Stimulated activated CD4-positive, alpha-beta T cell treated with anti-CD3 and anti-CD28 coated beads, Interleukin-4, amount 100 ng/mL, for 48 hours (primary cell): ENCODE measurements around the gene ATP2C1.
"Not testable (repeated sequence)": the region's sequence is repeated elsewhere in the genome, so short reads cannot be mapped to it uniquely, and the experiment has no call there.

Source experiments
- DNase-seq, 2 donors: peaks; one replicate each; pipeline ENCODE4 v3.0.0-alpha.2; 2020; ENCODE audit warnings: low read depth in 2 of 2

Gene ATP2C1, protein sequence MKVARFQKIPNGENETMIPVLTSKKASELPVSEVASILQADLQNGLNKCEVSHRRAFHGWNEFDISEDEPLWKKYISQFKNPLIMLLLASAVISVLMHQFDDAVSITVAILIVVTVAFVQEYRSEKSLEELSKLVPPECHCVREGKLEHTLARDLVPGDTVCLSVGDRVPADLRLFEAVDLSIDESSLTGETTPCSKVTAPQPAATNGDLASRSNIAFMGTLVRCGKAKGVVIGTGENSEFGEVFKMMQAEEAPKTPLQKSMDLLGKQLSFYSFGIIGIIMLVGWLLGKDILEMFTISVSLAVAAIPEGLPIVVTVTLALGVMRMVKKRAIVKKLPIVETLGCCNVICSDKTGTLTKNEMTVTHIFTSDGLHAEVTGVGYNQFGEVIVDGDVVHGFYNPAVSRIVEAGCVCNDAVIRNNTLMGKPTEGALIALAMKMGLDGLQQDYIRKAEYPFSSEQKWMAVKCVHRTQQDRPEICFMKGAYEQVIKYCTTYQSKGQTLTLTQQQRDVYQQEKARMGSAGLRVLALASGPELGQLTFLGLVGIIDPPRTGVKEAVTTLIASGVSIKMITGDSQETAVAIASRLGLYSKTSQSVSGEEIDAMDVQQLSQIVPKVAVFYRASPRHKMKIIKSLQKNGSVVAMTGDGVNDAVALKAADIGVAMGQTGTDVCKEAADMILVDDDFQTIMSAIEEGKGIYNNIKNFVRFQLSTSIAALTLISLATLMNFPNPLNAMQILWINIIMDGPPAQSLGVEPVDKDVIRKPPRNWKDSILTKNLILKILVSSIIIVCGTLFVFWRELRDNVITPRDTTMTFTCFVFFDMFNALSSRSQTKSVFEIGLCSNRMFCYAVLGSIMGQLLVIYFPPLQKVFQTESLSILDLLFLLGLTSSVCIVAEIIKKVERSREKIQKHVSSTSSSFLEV

GRCh38 chr3:130893376-130894129 is at the start of gene ATP2C1:
TSS of gene ATP2C1 (plus strand) at chr3:130894084. CDS start at chr3:130894770, 686 bp downstream.
- DNase-seq, result peak; percentile 78 to 87

DNA sequence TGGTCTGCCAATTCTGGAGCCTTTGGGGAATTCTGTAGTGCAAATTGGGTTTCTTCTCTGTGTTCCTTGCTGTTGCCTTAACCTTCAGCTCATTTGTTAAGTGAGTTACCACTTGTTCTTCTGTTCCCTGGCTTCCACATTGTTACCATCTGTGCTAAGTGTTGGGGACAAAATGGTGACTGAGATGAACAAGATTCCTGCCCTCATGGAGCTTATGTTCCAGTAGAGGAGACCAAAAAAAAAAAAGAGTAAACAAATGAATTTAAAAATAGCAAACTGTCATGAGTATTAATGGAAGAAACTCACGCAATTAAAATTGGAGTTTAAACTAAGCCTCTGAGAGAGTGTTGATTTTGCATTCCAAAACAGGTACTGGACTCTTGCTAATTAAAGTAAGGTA is 49.4 kb upstream of the ATP2C1 start:
- DNase-seq, result no peak

- DNase-seq, result no peak
Measured at GRCh38 chr3:130846181-130846580, 47.7 kb upstream of the ATP2C1 start.

DNA sequence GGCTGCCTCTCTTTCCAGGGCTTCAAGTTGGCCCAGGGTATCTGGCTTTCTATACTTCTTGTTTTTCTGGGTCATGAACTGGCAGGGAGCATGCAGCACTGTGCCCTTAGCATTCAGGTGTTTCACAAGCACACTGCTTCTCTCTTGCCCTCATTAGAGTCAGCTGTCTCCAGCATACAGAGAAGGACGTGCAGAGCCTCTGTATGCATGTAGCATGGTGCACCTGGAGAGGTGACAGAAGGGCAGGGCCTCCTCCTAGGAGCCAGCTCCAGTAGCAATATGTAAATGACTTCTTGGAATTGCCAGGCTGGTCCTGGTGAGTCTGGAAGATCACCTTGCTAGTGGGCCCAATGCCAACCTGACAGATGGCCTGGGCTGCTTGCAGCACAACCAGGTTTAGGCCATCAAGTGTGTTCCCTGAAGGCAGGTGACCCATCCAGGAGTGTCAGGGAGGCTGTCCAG is 44.8 kb upstream of the ATP2C1 start:
- no peak for DNase-seq

DNA sequence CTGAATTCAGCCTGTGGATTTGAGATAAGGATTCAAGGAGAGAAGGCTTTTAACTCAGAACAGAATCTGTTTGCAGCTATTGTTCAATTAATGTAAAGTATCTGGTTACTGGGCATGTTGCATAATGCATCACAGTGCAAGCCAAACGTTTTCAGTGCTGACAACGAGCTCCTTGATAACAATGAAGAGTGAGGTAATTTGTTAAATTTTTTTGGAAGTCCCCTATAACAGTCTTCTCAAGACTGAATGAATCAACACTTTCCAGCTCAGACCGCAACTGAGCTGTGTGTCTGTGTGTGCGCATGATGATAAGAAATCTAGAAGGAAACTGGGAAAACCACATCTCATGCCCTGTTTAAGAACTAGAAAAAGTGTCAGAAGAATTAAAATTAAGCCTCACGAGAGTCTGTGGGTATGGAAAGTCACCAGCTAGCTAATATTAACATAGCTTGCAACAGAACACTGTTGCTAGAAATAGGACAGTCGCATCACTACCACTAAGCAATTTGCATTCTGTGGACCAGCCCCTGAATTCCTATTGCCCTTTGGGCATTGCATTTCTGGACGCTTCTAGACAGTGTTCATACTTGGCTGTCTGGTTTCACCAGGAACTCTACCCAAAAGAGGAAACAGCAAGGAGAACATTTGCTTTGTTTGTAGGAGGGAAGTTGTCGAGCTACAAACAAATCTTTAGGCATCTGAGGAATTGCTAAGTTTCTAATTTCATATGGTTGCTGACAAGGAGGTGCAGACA is 43.7 kb upstream of the ATP2C1 start:
- DNase-seq, result peak; percentile 7 to 49

DNA sequence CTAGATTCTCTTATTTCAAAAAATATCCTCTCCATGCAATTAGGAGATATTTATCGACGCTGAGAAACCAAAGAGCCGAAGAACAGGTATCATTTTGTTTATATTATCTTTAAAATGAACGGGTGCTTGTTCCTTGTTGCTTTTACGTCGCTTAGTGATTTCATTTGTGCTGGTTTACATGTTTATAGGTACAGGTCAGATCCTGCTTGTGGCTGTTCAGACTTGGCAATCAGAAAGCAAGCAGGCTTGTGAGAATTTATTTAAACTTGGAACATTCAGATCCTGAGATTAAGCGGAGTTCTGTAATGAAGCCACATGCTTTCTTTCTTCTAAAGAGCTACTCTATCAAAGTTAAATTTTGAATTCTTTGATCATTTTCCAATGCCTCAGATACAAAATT is 43.0 kb upstream of the ATP2C1 start:
- no peak for DNase-seq

GRCh38 chr3:130851277-130851676 is 42.6 kb upstream of the ATP2C1 start:
- no peak for DNase-seq

DNA sequence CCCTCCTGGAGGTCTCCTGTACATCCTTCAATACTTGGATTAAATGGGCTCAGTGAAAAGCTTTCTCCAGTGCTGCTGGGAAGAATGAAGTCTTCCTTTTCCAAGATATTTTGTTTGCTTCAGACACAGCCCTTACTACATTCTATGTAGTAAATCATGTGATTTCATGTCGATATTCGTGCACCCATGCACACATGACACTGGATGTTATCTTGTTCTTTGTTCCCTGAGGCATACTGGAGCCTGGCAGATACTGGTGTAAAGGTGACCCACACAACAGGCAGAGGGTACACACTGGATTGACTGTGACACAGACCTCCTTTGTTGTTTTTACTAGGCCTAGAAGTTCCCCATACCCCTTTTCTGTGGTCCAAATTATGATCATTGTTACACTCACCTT is 40.3 kb upstream of the ATP2C1 start:
- DNase-seq, result no peak

DNA sequence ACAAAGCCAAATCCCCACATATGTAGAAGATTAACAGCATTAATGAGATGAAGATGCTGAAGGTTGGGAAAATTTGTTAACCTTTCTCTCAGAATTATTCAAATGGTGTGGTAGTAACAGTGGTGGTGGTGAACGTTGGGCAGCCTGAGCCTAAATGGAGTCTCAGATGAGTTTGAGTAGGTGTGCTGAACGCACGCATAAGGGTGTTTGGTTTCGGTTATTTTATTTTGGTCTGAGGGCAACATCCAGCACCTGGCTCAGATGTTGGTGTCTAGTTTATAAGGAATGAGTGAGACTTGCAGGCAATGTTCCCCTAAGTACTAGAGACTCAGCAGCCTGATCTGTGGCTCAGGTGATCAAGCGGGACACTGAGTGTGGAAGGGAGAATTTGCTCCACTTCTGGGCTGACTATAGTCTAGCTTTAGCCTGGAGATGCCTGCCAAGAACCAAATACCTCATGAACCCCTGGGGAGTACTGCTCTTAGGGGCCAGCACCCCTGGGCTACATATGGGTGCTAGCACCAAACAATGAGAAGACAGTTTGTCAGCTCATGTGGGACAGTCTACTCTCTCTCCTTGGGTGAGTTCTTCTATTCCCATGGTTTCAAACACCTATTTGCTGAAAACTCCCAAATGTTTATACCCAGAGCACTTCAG is 39.5 kb upstream of the ATP2C1 start:
- no peak for DNase-seq

GRCh38 chr3:130857336-130858026 is 36.4 kb upstream of the ATP2C1 start:
- DNase-seq, result no peak

DNA sequence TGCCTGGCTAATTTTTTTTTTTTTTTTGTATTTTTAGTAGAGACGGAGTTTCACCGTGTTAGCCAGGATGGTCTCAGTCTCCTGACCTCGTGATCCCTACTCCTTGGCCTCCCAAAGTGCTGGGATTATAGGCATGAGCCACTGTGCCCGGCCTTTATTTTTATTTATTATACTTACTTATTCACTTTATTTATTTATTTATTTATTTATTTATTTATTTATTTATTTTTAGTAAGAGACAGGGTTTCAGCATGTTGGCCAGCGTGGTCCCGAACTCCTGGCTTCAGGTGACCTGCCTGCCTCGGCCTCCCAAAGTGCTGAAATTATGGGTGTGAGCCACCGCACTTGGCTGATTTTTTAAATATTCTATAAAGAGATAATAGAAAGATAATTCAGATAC is 31.8 kb upstream of the ATP2C1 start:
- DNase-seq, result not testable (repeated sequence)

- no peak for DNase-seq
Measured at GRCh38 chr3:130865489-130865888, 28.4 kb upstream of the ATP2C1 start.

DNA sequence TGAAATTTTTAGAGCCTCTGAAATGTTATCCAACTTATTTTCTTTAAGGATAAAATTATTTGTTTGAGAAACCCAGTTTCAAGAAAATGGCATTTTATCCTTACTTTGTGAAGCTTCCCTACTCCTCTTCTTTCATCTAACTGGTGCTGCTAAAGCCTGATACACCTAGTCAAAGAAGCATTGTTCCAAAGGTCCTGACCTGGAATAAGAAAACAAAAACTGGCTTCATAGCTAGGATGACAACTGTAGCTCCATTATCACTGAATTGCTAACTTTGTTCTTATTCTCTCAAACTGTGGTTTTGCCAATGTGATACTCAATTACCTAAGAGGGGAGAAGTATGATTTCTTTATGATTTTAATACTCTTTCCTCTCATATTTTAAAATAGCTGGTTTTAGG is 27.6 kb upstream of the ATP2C1 start:
- no peak for DNase-seq

DNA sequence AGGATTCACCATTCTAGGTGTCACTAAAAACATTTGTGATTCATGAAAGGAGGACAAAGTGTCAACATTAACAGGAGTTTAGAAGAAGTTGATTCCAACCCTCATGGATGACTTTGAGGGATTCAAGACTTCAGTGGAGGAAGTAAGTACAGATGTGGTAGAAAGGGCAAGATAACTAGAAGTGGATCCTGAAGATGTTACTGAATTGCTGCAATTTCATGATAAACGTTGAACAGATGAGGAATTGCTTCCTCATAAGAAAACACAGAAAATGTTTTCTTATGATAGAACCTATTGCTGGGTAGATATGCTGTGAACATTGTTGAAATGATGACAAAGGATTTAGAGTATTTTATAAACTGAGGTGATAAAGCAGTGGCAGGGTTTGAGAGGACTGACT is 23.5 kb upstream of the ATP2C1 start:
- no peak for DNase-seq

GRCh38 chr3:130876594-130876993 is 17.3 kb upstream of the ATP2C1 start:
- DNase-seq, result no peak

DNA sequence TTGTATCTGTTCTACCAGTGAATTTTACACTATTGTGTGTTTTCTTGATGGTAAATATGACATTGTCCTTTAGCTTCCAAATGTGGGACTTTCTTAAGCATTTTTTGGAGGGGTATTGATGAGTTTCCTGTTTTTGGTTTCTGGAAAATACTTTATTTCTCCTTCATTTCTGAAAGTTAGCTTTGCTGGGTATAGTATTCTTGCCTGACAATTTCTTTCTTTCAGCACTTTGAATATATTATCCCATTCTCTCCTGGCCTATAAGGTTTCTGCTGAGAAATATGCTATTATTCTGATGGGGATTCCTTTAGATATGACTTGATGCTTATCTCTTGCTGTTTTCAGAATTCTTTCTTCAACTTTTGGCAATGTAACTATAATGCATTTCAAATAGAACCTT is 15.4 kb upstream of the ATP2C1 start:
- DNase-seq, result no peak

DNA sequence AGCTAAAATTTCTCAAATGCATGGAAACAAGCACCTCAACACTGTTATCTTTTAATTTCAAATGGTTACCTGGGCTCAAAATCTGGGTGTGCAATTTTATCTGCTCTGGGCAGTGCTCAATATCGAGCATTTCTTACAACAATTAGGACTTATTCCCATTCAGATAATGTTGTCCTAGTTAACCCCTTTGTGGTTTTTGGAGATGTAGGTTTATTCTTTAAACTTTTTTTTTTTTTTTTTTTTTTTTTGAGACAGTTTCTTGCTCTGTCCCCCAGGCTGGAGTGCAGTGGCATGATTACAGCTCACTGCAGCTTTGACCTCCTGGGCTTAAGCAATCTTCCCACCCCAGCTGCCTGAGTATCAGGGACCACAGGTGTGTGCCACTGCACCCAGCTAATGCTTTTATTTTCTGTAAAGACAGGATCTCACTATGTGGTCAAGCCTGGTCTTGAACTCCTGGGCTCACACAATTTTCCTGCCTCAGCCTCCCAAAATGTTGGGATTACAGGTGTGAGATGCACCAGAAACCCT is 4.4 kb upstream of the ATP2C1 start:
- DNase-seq, result no peak

DNA sequence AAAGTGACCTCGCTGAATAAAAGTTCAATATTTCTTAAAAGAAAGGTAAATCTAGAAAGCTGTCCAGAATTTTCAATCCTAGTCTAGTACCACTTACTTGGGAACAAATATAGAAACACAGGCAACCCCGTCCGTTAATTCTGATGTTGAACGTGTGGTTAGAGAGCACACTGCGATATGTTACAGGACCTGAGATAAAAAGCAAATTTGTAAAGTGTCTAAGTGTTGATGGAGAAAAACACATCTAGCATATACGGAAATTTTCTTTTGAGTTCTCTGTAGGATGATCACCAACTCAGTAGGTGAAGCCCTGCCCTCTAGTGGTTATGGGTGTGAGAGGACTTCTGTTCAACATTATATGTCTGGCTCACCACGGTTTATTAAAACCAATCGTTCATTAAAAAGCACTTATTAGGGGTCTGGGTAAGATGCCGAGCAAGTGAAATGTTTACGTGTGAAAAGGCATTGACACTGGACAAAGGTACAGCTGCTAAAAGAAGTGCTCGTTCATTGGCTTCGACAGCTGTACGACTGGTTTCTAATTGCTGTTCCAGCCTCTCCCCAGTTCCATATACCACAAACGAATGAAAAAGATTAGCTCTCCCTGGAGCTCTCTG is 1.0 kb upstream of the ATP2C1 start:
- peak; percentile 20 to 53 for DNase-seq
